T-helper 1 cell (primary cell): ENCODE results near the gene R3HDML.
"Not testable (repeated sequence)": the region's sequence is repeated elsewhere in the genome, so short reads cannot be mapped to it uniquely, and the experiment has no call there.

Experiments used
- DNase-seq, 5 donors: peaks; one replicate each; pipeline ENCODE4 v3.0.0-alpha.2; 2012 to 2020
- total RNA-seq, 4 donors: gene quantifications; one replicate each; lab custom pipeline; 2026; lab: John Stamatoyannopoulos, UW

R3HDML gene, protein sequence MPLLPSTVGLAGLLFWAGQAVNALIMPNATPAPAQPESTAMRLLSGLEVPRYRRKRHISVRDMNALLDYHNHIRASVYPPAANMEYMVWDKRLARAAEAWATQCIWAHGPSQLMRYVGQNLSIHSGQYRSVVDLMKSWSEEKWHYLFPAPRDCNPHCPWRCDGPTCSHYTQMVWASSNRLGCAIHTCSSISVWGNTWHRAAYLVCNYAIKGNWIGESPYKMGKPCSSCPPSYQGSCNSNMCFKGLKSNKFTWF
- 0 reads per million in 4 donors for total RNA-seq

DNA sequence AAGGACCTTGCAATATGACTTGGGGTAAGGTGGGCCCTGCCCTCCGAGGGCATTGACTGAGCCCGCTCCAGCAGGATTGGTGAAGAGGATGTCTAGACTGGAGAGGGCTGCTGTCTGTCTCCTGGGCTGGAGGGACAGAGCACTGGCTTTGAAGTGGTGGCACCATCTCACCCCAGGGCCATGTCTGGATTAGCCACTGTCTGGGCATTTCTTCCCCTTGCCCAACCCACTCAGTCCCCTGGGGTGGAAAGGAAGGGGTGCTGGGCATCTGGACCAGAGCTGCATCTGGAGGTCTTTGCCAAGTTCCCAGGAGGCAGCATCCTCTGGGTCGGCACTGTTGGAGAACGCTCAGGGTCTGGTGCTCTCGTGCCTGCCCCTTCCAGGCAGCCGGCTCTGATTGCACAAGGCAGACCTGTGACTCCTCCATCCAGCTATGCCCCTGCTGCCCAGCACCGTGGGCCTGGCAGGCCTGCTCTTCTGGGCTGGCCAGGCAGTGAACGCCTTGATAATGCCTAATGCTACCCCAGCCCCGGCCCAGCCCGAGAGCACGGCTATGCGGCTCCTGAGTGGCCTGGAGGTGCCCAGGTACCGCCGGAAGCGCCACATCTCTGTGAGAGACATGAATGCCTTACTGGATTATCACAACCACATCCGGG lies at the start of gene R3HDML:
Gene R3HDML, plus strand, starts transcription at position 319 of the 656 bp plus-strand sequence. Its CDS starts 115 bp downstream, at position 434.
- no peak for DNase-seq

- no peak for DNase-seq
These were observed 49.4 kb upstream of the R3HDML start for GRCh38 chr20:44287272-44288097.

GRCh38 chr20:44288252-44288651 lies 48.6 kb upstream of the R3HDML start:
- no peak for DNase-seq

GRCh38 chr20:44291754-44292153 lies 45.1 kb upstream of the R3HDML start:
- DNase-seq, result no peak

- no peak for DNase-seq
These were observed 40.8 kb upstream of the R3HDML start for GRCh38 chr20:44296011-44296410.

- DNase-seq, result no peak
These were observed 39.1 kb upstream of the R3HDML start for GRCh38 chr20:44297721-44298120.

GRCh38 chr20:44299011-44299535 lies 37.8 kb upstream of the R3HDML start:
- not testable (repeated sequence) for DNase-seq

DNA sequence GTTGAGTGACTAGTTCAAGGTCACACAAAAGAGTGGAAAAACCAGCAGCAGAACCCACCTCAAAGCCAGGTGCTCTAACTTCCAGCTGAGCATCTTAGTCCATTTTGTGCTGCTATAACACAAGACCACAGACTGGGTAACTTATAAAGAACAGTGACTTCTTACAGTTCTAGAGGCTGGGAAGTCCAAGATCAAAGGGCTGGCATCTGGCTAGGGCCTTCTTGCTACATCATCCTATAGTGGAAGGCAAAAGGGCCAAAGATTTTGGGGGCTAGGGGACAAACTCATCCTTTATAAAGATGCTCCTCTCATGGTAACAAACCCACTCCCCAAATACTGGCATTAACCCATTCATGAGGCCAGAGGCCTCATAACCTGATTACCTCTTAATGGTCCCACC lies 35.6 kb upstream of the R3HDML start:
- DNase-seq, result no peak

DNA sequence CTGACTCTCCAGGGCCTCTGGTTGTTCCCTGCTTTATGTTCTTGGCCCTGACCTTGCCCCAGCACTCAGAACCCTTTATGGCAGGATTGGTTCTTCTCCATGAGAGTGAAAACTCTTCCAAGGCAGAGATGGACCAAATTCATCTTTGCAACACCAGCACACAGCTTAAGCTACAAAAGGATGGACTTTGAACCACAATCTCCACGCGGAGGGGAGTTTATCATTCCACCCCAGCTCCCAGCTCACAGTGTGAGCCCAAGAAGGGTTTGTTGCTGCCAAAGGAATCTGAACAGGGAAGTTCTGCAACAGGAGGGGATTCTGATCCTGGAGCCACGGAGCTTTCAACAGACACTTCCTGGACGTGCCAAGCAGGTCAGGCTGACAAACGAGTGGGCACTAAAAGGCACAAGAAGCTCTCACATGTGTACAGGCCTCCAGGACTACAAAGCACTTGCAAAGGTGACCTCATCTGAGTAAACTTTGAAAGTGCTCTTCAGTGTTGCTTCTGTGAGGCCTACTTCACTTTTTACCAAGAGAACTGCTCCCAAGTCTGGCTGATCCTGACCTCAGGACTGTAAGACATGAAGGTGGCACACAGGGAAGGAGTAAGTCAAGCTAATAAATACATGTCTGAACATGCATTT lies 34.7 kb upstream of the R3HDML start:
- no peak for DNase-seq

DNA sequence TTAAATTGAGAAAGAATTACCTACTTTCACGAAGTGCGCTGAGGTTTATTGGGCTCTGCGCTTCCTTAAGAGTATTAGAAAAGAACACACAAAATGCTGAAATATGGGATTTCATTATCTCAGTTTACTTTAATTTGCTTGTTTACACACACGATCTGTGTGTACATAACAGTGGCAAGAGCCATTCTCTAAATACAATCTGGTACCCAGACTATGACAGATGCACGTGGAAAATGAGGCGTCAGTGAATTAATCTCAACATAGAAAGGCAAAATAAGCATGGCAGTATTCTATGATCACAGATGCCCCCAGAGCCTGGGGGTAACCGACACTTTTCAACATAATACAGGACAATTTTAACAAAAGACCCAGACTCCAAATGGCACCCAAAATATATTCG lies 34.1 kb upstream of the R3HDML start:
- DNase-seq, result no peak

- DNase-seq, result no peak
These were observed 32.5 kb upstream of the R3HDML start for GRCh38 chr20:44304383-44304782.

DNA sequence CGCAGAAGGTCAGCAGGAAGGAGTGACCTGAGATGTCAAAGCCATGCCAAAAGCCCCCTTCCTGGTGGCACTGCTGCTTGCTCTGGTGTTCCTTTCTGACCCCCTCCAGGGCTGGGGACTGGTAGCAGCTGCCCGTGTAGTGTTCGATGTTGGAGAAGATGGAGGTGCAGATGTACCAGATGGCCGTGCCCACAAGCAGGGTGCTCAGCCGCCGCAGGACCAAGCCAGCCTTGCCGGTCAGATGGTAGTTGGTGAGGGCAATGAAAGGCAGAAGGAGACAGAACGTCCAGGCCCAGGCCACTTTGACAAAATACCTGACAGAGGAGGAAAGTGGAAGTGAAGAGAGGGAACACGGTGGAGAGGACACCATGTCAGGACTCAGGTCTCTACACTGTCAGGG lies 29.9 kb upstream of the R3HDML start:
- DNase-seq, result no peak

- no peak for DNase-seq
These were observed 26.8 kb upstream of the R3HDML start for GRCh38 chr20:44309763-44310663.

- DNase-seq, result peak; percentile 97 to 99 (median 98)
These were observed 25.9 kb upstream of the R3HDML start, which contains the start of gene FITM2 for GRCh38 chr20:44310664-44311639. TSS of gene FITM2 (minus strand) at chr20:44311202. CDS start at chr20:44311148, 54 bp downstream.

DNA sequence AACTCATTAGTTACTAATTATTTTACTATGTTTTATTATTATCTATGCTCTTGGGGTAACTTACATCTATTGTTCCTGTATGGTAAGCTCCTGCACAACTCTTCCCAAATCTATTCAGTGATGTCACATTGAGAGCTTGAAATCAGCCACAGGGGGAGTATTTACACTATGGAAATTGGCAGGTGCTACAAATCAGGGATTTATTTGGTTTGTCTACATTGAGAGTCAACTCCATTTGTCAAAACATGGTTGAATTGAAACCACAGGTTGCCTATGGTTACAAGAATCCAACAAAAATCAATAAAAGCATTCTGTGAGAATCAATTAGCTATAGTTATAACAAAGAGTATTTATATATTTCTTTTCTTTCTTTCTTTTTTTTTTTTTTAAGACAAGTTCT lies 22.0 kb upstream of the R3HDML start:
- DNase-seq, result no peak

GRCh38 chr20:44319839-44320422 lies 16.9 kb upstream of the R3HDML start:
- no peak for DNase-seq

DNA sequence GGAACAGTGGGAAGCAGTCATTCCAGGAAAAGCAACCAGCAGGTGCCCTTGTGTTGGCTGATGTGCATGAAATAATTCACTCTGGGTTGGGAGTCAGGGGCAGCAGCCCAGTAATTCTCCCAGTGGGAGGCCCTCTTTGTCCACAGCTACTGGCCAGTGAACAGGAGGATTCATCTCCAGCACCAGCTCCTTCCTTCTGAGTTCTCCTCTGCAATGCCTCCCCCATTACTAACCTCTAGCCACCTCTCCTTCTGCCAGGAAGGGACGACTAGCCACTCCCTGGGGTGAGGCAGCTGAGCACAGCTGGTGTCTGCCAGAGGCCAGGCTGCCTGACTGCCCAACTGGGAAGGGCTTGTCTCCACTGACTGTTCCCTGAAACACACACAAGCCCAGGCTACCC lies 12.5 kb upstream of the R3HDML start:
- no peak for DNase-seq

- no peak for DNase-seq
These were observed 10.3 kb upstream of the R3HDML start for GRCh38 chr20:44326391-44327159.

DNA sequence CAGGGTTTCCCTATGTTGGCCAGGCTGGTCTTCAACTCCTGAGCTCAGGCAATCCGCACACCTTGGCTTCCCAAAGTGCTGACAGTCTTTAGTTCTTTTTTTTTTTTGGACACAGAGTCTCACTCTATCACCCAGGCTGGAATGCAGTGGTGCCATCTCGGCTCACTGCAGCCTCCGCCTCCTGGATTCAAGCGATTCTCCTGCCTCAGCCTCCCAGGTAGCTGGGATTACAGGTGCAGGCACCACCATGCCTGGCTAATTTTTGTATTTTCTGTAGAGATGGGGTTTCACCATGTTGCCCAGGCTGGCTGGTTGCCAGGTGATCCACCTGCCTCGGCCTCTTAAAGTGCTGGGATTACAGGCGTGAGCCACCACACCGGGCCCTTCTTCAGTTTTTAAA lies 9.1 kb upstream of the R3HDML start:
- not testable (repeated sequence) for DNase-seq
